ENCODE measurements around the gene VGLL3.
A peak's percentile ranks its signal among the peaks of the same experiment; 100 is the strongest.

The VGLL3 gene

DNA sequence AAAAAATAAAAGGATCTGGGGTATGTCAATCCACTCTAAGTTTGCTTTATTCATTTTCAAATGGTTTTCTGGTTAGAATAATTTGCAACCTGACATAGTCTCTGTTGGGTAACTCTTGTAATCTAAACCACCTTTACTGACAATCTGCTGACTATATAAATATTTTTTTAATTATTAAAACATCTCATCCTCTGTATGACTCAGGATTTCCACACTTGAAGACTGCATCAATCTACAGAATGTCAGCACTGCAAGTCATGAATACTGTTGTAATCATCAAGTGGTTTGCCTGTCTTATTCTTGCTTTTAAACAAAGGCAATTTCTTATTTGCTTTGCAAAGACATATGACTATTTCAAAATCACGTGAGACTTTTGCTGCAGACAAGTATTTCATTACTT lies 42.1 kb downstream of the VGLL3 start:
- no peak for DNase-seq

DNA sequence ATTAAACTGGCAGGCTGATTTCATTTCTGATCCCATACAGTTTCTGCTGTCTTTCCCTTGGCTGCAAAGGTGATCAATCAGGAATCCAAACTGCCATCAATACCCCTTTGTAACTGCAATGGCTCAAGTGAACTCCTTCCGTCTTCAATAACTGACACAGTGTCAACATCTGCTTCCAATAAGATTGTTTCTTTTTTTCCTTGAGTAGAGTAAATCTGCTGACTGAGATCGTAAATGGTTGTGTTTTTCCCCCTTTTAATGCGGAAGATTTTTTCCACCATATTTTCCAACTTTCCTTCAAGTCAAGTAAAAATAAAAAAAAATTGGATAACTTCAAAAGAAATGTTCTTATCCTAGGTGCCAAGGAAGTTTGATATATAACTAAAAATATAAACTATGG lies 48.7 kb downstream of the VGLL3 start:
- no peak for DNase-seq

DNA sequence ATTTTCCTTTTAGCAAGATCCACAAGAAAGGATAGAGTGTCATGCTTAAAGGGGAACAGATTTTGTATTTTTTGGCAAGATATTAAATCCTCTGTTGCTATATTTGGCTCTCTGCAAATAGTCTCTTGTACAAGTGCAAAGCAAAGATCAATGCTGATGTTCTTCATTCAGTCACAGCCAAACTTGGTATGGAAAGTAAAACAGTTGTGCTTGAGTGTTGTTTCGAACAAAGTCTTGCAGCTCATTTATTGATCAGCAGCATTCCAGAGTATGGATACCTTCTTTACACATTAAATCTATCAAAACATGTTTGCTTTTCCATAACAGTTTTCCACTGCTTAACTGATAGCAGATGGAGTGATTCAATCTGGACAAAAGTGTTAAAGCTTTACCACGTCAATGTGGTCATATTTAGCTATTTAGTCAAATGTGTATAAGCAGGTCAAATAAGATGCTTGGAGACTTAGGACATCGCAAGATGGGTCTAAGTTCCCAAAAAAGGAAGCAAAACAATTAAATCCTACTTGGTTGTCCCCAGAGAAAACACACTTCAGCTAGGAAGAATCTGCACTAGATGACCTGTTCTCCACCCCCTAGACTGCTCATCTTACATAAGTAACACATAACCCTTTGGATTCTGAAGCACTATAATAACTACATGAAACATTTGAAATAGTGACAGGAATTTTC lies 52.4 kb downstream of the VGLL3 start:
- no peak for DNase-seq

DNA sequence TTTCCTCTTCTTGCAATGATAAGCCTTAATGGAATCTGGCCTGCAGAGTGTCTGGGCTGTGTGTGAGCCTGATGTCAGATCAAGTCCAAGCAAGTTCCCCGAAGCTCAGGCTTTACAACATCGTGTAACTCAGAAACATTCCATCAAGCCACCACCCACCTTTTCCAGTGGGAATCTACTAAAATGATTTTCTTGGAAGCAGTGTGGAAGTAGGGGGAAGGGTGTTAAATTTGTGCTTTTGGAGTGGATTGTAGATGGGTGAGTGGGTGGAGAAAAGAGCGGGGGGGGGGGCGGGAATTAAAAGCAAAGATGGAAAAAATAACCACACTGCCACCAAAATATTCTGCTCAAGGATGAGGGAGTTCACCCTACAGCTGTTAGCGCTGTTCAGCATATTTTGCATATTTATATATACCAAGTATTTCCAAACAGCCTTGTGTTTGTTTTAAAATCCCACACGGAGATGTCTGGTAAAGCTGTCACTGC lies 53.6 kb downstream of the VGLL3 start:
- no peak for DNase-seq

DNA sequence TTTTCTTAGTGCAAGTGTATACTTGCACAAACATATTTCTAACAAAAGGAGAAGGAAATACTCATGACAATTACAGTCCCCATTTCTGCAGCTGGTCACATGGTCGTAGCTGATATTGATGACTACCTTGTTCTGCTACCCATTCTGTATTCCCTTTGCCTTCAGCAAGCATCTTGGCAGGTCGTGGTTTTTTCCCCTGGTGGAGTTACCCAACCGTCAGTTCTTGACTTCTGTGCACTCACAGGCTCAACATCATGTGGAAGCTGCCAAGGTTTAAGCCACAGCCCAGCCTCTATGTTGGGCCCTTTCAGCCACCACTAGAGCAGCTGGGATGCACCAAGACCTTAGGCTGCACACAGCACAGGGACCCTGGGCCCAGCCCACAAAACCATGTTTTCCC lies 56.1 kb downstream of the VGLL3 start:
- no peak for DNase-seq

DNA sequence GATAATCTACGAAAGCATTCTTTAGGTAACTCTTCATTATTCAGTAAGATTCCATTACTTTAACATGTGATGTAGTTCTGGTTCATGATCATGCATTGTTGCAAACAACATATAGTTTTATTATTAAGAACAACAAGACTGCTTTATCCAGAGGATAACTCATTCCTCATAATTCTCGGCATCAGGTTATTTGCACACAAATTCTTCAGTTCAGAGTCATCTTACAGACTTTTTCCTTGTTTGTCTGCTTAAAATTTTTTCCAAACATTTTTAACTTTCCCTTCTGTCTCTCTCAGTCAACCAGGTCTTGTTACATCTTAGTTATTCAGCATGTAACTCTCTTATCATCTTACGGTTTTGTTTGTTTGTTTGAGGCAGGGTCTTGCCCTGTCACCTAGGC lies 60.1 kb downstream of the VGLL3 start:
- no peak for DNase-seq

DNA sequence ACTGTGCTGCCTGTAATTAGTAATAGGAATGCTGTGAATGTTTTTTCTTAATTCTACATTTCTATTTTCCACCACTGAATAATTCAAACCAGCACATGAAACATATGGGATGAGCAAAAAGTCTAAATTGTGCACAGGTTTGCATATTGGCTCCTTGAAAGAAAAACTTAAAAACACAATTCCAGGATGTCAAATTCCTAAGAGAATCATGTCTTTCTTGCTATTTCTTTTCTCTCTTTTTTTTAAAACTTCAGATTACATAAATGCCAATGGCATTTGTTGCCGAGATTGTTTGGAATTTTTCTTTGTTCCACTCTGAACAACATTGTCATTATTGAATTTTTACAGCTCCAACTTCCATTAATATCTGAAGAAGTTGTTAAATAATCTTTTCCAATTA lies 60.8 kb downstream of the VGLL3 start:
- no peak for DNase-seq

DNA sequence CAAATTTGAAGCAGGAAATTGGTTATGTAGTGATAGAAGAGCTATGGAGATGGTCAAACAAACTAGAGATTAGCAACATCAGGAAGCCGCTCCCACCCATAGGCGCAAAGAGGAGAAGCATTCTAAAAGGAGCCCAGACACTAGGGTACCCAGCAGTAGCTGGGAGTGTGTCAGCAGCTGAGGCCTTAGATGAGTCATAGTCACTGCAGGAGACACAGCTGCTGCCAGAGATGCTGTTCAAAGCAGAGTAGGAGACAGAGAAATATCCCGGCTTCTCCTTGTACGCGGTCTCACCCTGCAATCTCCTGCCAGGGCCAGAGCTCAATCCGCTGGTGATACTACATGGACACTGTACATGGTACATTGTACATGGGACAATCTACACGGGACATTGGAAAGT lies 61.9 kb downstream of the VGLL3 start:
- no peak for DNase-seq

DNA sequence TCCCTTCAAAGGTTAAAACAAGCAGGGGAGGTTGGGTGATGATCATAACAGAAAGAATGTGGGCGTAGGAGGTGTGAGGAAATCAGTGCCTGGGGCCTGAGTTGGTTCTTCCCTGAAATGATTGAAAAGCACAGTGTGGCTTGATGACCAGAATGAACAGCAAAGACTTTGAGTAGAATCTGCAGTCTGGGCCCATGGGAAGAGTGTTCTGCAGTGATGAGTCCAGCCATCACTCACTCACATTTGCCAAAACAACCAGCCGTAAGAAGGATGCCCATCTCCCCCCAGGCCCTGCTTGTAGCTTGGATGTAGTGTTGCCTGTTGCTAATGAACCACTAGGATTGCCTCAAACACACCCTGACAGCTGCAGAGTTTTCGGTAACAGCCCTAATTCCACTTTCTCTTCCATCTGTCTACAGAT lies 67.9 kb downstream of the VGLL3 start:
- DNase-seq, result peak; percentile 86 to 93

DNA sequence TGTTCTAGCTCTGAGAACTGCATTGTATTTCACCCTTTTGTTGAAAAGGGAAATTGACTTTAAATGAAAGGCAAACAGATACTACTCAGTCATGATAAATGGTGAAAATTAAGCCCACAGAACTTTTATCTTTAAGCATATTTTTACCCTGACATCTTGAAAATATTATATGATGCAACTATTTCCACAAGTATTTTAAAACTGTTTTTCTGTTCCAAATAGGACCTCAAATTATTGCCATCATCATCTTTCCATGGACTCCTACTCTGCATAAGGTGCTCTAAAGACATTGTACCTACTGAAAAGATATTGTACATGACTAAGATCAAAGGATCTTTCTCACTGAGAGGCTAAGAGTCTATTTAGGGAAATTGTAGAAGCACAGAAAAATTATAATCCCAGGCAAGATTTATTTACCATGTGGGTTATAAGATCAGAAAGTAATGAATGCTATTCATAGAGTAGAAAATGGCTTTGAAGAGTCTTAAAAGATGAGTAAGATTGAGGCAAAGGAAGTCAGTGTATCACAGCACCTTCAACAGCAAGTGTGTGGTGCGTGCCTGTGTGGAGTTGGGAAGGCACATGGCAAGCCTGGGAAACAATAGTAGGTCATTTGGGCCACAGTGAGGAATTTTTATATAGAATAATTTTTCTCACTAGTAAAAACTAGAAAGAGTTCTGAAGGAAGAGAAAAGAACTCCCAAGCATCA lies 68.8 kb downstream of the VGLL3 start:
- DNase-seq, result no peak

DNA sequence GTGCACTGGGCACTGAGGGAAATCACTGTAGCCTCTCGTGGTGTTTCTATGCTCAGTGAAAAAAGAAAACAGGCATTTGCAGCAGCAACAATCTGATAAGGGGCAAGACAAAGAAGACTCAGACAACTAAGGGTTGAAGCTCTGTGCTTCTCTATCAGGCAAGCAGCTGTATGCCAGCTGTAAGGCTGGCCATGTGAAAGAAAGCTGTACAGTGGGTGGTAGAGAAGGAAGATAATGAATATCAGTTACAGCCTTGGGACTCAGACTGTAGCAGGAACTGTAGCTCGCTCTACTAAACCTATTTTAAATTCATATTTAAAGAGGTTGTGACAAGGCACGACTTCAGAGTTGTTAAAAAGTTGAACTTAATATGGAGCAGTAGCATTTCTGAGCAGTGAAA lies 76.3 kb downstream of the VGLL3 start:
- no peak for DNase-seq

DNA sequence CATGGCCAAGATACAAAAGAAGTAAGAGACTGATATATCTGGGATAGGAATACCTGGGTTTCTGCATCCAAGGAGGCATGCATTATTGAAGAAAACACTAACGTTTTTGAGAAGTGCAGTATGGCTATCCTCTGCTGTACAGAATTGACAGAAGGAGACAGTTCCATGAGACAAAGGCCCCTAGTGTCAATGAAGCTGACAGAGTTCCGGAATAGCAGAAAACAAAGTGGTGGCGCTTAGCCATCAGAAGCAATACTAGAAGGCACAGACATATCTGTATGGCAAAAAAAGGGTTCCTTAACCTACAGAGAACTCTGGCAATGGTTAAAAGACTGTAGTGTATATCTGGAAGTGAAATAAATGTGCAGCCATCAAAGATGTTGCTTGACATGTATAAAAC lies 77.8 kb downstream of the VGLL3 start:
- no peak for DNase-seq

DNA sequence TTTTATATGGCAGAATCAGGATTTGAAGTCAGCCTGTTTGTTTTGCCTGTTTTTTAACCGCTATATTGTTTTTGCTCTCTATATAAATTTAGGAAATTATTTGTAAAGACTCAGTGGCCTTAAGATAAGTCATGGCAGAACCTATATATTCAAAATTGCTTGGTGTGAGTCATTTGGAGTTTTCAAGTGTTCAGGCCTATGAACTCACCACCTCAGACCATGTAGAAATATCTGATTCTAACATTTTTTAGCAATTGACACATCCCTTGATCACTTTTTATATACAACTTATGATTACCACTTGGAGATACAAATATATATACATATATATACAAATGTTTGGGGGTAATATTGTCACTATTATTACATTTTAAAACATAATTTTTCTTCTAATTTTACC lies 95.7 kb downstream of the VGLL3 start:
- no peak for DNase-seq

DNA sequence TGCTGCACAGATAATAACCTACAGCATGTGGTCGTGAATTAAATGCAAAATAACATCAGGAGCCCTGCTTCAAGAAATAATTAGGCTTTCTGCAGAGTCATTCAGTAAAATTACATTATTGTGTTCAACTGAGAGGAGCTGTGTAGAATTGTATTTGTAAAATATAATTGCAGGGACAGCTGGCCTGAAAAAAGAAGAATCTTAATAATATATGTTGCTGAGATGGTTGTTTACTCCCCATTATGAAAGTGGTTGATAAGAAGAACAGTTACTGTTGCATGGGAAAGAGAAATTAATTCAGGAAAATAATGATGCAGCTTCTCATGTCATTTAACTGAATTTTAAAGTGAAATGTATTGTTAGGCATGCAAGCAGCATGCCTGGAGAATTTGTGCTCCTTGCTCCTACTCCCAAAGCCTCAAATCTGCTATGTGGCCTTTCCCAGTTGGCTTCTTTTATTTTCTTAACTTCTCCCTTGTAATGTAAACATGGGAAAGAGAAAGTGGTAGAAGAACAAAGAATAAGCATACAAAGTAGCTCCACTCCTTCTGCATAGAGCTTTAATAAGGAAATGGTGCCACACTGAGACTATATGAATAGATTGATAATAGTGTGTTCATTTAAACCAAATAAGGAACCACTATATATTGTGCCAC lies 100.1 kb downstream of the VGLL3 start:
- DNase-seq, result no peak
